Body of pancreas (tissue), 4 donors: ENCODE results near the gene BABAM2.

Source experiments
- CTCF ChIP-seq, 7 experiments: fragments of 450-650 bp in 4 of 7; fragments of 200-600 bp in 3 of 7; sonication (generic) in 3 of 7; IDR thresholded peaks; one replicate each; pipeline ENCODE4 v1.5.1; 2016 to 2019; ENCODE audit warnings: antibody characterized with exemption in 7 of 7
- POLR2A ChIP-seq, 3 donors: fragments of 450-650 bp; IDR thresholded peaks; one replicate each; pipeline ENCODE4 v1.6.1; 2016; ENCODE audit warnings: antibody characterized with exemption in 3 of 3, mild to moderate bottlenecking in 2 of 3

GRCh38 chr2:28288620-28289019 is 398.1 kb downstream of the BABAM2 start:
- TF ChIP-seq CTCF (IDR thresholded peaks at IDR 0.05), result no peak
- no peak for TF ChIP-seq POLR2A (IDR thresholded peaks at IDR 0.05)
